ENCODE results near the gene SENP3.

- TF ChIP-seq ZNF37A (tag by site-specific recombination; IDR thresholded peaks at IDR 0.05) (no peak), ELK4 (IDR thresholded peaks at IDR 0.05; ENCODE audit: borderline replicate concordance, low read depth, low read length) (no peak), PRDM1 (tag by site-specific recombination; IDR thresholded peaks at IDR 0.05) (no peak), ZNF558 (tag by site-specific recombination; IDR thresholded peaks at IDR 0.05) (no peak), ZNF184 (tag by site-specific recombination; IDR thresholded peaks at IDR 0.05) (no peak), IKZF3 (tag by site-specific recombination; IDR thresholded peaks at IDR 0.05) (no peak), KLF1 (tag by site-specific recombination; IDR thresholded peaks at IDR 0.05) (no peak), ZBTB7A (tag by site-specific recombination; IDR thresholded peaks at IDR 0.05; ENCODE audit: low read depth) (no peak), ZBTB21 (tag by site-specific recombination; IDR thresholded peaks at IDR 0.05) (no peak)
- TF ChIP-seq, protein P1, sequence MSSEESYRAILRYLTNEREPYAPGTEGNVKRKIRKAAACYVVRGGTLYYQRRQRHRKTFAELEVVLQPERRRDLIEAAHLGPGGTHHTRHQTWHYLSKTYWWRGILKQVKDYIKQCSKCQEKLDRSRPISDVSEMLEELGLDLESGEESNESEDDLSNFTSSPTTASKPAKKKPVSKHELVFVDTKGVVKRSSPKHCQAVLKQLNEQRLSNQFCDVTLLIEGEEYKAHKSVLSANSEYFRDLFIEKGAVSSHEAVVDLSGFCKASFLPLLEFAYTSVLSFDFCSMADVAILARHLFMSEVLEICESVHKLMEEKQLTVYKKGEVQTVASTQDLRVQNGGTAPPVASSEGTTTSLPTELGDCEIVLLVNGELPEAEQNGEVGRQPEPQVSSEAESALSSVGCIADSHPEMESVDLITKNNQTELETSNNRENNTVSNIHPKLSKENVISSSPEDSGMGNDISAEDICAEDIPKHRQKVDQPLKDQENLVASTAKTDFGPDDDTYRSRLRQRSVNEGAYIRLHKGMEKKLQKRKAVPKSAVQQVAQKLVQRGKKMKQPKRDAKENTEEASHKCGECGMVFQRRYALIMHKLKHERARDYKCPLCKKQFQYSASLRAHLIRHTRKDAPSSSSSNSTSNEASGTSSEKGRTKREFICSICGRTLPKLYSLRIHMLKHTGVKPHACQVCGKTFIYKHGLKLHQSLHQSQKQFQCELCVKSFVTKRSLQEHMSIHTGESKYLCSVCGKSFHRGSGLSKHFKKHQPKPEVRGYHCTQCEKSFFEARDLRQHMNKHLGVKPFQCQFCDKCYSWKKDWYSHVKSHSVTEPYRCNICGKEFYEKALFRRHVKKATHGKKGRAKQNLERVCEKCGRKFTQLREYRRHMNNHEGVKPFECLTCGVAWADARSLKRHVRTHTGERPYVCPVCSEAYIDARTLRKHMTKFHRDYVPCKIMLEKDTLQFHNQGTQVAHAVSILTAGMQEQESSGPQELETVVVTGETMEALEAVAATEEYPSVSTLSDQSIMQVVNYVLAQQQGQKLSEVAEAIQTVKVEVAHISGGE (tag by site-specific recombination; conservative IDR thresholded peaks at IDR 0.05; ENCODE audit: low read depth) = no peak
- TF ChIP-seq, protein P2, sequence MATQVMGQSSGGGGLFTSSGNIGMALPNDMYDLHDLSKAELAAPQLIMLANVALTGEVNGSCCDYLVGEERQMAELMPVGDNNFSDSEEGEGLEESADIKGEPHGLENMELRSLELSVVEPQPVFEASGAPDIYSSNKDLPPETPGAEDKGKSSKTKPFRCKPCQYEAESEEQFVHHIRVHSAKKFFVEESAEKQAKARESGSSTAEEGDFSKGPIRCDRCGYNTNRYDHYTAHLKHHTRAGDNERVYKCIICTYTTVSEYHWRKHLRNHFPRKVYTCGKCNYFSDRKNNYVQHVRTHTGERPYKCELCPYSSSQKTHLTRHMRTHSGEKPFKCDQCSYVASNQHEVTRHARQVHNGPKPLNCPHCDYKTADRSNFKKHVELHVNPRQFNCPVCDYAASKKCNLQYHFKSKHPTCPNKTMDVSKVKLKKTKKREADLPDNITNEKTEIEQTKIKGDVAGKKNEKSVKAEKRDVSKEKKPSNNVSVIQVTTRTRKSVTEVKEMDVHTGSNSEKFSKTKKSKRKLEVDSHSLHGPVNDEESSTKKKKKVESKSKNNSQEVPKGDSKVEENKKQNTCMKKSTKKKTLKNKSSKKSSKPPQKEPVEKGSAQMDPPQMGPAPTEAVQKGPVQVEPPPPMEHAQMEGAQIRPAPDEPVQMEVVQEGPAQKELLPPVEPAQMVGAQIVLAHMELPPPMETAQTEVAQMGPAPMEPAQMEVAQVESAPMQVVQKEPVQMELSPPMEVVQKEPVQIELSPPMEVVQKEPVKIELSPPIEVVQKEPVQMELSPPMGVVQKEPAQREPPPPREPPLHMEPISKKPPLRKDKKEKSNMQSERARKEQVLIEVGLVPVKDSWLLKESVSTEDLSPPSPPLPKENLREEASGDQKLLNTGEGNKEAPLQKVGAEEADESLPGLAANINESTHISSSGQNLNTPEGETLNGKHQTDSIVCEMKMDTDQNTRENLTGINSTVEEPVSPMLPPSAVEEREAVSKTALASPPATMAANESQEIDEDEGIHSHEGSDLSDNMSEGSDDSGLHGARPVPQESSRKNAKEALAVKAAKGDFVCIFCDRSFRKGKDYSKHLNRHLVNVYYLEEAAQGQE (tag by site-specific recombination; IDR thresholded peaks at IDR 0.05) = no peak
- TF ChIP-seq, protein P3, sequence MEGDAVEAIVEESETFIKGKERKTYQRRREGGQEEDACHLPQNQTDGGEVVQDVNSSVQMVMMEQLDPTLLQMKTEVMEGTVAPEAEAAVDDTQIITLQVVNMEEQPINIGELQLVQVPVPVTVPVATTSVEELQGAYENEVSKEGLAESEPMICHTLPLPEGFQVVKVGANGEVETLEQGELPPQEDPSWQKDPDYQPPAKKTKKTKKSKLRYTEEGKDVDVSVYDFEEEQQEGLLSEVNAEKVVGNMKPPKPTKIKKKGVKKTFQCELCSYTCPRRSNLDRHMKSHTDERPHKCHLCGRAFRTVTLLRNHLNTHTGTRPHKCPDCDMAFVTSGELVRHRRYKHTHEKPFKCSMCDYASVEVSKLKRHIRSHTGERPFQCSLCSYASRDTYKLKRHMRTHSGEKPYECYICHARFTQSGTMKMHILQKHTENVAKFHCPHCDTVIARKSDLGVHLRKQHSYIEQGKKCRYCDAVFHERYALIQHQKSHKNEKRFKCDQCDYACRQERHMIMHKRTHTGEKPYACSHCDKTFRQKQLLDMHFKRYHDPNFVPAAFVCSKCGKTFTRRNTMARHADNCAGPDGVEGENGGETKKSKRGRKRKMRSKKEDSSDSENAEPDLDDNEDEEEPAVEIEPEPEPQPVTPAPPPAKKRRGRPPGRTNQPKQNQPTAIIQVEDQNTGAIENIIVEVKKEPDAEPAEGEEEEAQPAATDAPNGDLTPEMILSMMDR (tag by site-specific recombination; IDR thresholded peaks at IDR 0.05) = no peak
Measured at GRCh38 chr17:7582396-7583252, 20.9 kb downstream of the SENP3 start.

All from HEK293 (cell line).